Suppressor macrophage (primary cell): ENCODE measurements around the gene HEATR9.
A peak's percentile ranks its signal among the peaks of the same experiment; 100 is the strongest.

Source experiments
- DNase-seq, 4 experiments: peaks; one replicate each; pipeline ENCODE4 v3.0.0-alpha.2; 2020 to 2022

HEATR9 gene

GRCh38 chr17:35864853-35865252, 3.8 kb downstream of the HEATR9 start:
- no peak for DNase-seq

GRCh38 chr17:35856603-35857002, 12.1 kb downstream of the HEATR9 start:
- no peak for DNase-seq

GRCh38 chr17:35855965-35856364, 12.7 kb downstream of the HEATR9 start:
- no peak for DNase-seq

GRCh38 chr17:35849469-35850348, 19.0 kb downstream of the HEATR9 start:
- DNase-seq: peak; percentile 77 to 83 (median 78)

GRCh38 chr17:35847633-35848373, 20.9 kb downstream of the HEATR9 start:
- no peak for DNase-seq

GRCh38 chr17:35847006-35847405, 21.7 kb downstream of the HEATR9 start:
- DNase-seq: no peak

- DNase-seq: no peak
Observed at GRCh38 chr17:35846055-35846809, 22.5 kb downstream of the HEATR9 start.

GRCh38 chr17:35844547-35844946, 24.1 kb downstream of the HEATR9 start:
- no peak for DNase-seq

- DNase-seq: no peak
Observed at GRCh38 chr17:35843698-35844097, 25.0 kb downstream of the HEATR9 start.

- DNase-seq: no peak
Observed at GRCh38 chr17:35842239-35842638, 26.5 kb downstream of the HEATR9 start.

- peak in 2 of 4 experiments; percentile 10 to 11 for DNase-seq
Observed at GRCh38 chr17:35841505-35841904, 27.2 kb downstream of the HEATR9 start.

- no peak for DNase-seq
Observed at GRCh38 chr17:35841101-35841500, 27.6 kb downstream of the HEATR9 start.

GRCh38 chr17:35825206-35825605, 43.5 kb downstream of the HEATR9 start:
- no peak for DNase-seq

GRCh38 chr17:35821308-35821707, 47.4 kb downstream of the HEATR9 start:
- DNase-seq: no peak

- no peak for DNase-seq
Observed at GRCh38 chr17:35819455-35819854, 49.2 kb downstream of the HEATR9 start.

GRCh38 chr17:35817196-35817595, 51.5 kb downstream of the HEATR9 start:
- DNase-seq: no peak

GRCh38 chr17:35816723-35817122, 52.0 kb downstream of the HEATR9 start:
- DNase-seq: no peak

- no peak for DNase-seq
Observed at GRCh38 chr17:35812456-35812855, 56.2 kb downstream of the HEATR9 start.

- no peak for DNase-seq
Observed at GRCh38 chr17:35811759-35812158, 56.9 kb downstream of the HEATR9 start.

GRCh38 chr17:35809855-35810461, 58.7 kb downstream of the HEATR9 start:
- DNase-seq: peak in 1 of 4 experiments; percentile 19

- DNase-seq: peak; percentile 97 to 99 (median 98)
Observed at GRCh38 chr17:35808962-35809854, 59.5 kb downstream of the HEATR9 start, which contains the start of gene TAF15. Gene TAF15, plus strand, starts transcription at chr17:35809484. Its CDS starts 86 bp downstream, at chr17:35809570.
